Measurements from ENCODE around the gene EYA2.

DNA sequence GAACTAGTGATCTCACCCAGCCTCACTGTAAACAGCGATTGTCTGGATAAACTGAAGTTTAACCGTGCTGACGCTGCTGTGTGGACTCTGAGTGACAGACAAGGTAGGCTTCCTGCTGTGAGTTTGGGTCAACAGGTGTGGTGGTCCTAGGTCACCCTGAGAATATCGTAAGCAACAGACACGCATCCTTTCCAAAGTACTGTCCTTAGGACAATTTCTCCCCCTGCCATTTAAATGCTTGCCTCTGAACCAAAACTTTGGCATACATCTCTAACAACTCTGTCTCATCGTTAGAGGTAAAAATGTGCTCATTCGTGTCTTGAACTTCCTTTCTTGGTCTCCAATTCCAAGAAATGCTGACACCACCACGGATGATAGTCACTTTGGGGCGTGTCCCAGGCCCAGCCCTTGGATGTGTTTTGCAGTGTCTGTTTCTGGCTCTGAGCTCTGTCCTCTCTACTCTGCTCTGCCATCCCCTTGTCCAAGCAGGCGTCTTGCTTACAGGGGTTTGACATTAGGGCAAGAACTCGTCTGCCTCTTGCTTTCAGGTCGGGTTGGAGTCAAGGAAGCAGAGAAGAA is 95.5 kb downstream of the EYA2 start:
- TF ChIP-seq, protein P1, sequence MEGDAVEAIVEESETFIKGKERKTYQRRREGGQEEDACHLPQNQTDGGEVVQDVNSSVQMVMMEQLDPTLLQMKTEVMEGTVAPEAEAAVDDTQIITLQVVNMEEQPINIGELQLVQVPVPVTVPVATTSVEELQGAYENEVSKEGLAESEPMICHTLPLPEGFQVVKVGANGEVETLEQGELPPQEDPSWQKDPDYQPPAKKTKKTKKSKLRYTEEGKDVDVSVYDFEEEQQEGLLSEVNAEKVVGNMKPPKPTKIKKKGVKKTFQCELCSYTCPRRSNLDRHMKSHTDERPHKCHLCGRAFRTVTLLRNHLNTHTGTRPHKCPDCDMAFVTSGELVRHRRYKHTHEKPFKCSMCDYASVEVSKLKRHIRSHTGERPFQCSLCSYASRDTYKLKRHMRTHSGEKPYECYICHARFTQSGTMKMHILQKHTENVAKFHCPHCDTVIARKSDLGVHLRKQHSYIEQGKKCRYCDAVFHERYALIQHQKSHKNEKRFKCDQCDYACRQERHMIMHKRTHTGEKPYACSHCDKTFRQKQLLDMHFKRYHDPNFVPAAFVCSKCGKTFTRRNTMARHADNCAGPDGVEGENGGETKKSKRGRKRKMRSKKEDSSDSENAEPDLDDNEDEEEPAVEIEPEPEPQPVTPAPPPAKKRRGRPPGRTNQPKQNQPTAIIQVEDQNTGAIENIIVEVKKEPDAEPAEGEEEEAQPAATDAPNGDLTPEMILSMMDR (conservative IDR thresholded peaks at IDR 0.05; ENCODE audit: low read depth, low read length): no peak
- TF ChIP-seq EZH2 (IDR thresholded peaks at IDR 0.05; ENCODE audit: borderline replicate concordance, low read depth, low read length, poor library complexity, severe bottlenecking): no peak

All from A673 (cell line).